ENCODE measurements around the gene RECQL5. TPM values are rescaled to one million over a fixed set of nuclear protein-coding genes. Genes with fewer than 3 reads are reported as not detected.

Gene RECQL5
- polyA plus RNA-seq, 2 of the 4 experiments (the other 2 are of a cell fraction), result 22.7 to 39.9 TPM

DNA sequence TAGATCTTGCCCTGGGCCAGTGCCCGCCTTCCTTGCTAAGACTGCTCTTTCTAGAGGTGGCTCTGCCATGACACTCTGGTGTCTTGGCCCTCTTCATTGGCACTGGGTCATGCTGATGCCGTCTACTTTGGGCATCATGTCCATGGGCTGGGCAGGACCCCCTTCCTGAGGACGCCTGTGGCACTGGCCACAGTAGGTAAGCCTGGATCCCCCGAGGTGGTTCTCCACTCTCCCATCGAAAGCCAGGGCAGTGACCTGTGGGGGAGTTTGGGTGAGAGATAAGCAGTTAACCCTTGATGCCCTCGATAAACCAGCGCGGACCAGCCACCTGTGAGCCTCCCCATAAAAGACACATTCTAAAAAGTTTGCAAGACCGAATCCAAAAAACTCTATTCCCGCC, 34.3 kb upstream of the RECQL5 start:
- no peak for TF ChIP-seq NPAS2 (CRISPR knock-in tag; IDR thresholded peaks at IDR 0.05; ENCODE audit: borderline replicate concordance)
- TF ChIP-seq BHLHE40 (IDR thresholded peaks at IDR 0.05; ENCODE audit: low read depth, low read length), result no peak
- TF ChIP-seq RCOR1 (IDR thresholded peaks at IDR 0.05; ENCODE audit: low read depth, low read length), result no peak
- no peak for TF ChIP-seq HEYL (CRISPR knock-in tag; IDR thresholded peaks at IDR 0.05)
- TF ChIP-seq GATA3 (IDR thresholded peaks at IDR 0.05; ENCODE audit: borderline replicate concordance), result no peak
- TF ChIP-seq, protein P1, sequence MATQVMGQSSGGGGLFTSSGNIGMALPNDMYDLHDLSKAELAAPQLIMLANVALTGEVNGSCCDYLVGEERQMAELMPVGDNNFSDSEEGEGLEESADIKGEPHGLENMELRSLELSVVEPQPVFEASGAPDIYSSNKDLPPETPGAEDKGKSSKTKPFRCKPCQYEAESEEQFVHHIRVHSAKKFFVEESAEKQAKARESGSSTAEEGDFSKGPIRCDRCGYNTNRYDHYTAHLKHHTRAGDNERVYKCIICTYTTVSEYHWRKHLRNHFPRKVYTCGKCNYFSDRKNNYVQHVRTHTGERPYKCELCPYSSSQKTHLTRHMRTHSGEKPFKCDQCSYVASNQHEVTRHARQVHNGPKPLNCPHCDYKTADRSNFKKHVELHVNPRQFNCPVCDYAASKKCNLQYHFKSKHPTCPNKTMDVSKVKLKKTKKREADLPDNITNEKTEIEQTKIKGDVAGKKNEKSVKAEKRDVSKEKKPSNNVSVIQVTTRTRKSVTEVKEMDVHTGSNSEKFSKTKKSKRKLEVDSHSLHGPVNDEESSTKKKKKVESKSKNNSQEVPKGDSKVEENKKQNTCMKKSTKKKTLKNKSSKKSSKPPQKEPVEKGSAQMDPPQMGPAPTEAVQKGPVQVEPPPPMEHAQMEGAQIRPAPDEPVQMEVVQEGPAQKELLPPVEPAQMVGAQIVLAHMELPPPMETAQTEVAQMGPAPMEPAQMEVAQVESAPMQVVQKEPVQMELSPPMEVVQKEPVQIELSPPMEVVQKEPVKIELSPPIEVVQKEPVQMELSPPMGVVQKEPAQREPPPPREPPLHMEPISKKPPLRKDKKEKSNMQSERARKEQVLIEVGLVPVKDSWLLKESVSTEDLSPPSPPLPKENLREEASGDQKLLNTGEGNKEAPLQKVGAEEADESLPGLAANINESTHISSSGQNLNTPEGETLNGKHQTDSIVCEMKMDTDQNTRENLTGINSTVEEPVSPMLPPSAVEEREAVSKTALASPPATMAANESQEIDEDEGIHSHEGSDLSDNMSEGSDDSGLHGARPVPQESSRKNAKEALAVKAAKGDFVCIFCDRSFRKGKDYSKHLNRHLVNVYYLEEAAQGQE (IDR thresholded peaks at IDR 0.05), result no peak
- TF ChIP-seq CEBPB (IDR thresholded peaks at IDR 0.05), result no peak
- TF ChIP-seq RNF2 (IDR thresholded peaks at IDR 0.05; ENCODE audit: borderline replicate concordance, low read depth), result no peak
- TF ChIP-seq ZNF302 (CRISPR knock-in tag; IDR thresholded peaks at IDR 0.05), result no peak
- no peak for TF ChIP-seq KDM1A (IDR thresholded peaks at IDR 0.05; ENCODE audit: low read depth)
- no peak for TF ChIP-seq MAZ (IDR thresholded peaks at IDR 0.05; ENCODE audit: borderline replicate concordance, low read depth, low read length)
- no peak for TF ChIP-seq NR3C1 (IDR thresholded peaks at IDR 0.05)
- no peak for TF ChIP-seq KDM5A (IDR thresholded peaks at IDR 0.05)
- TF ChIP-seq EP300 (IDR thresholded peaks at IDR 0.05), result no peak
- TF ChIP-seq, protein P2, sequence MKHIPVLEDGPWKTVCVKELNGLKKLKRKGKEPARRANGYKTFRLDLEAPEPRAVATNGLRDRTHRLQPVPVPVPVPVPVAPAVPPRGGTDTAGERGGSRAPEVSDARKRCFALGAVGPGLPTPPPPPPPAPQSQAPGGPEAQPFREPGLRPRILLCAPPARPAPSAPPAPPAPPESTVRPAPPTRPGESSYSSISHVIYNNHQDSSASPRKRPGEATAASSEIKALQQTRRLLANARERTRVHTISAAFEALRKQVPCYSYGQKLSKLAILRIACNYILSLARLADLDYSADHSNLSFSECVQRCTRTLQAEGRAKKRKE (CRISPR knock-in tag; IDR thresholded peaks at IDR 0.05; ENCODE audit: low read depth), result no peak
- no peak for TF ChIP-seq CBX8 (IDR thresholded peaks at IDR 0.05)
- H3K9me3 ChIP-seq, result no peaks in the 10 kb centered on the region
- H3K4me1 ChIP-seq, result peaks cover 84% of the 10 kb centered on the region
- DNase-seq (ENCODE audit: low read depth in 1 of 2, low spot score in 1 of 2) (no peak), FAIRE-seq (no peak), ATAC-seq (no peak)
- 95% methylated on average over 10 of the region's 10 CpGs for WGBS (ENCODE audit: missing lambda C conversion rate)
- CTCF ChIA-PET, result interaction anchor here (7.5 to 9.9 kb wide), 2 partner anchors 19 to 47 kb away, joined by 108 to 116 read pairs; partner anchors contain the start of gene ITGB4
- H3K27ac ChIP-seq, result peak overlapping the region; percentile 93
- H3K4me2 ChIP-seq, result peak overlapping the region; percentile 60
- POLR2A ChIA-PET, result no interaction called here
- H3K4me3 ChIP-seq, result peak overlapping the region; percentile 7; the same call in 1 of the 3 replicates

DNA sequence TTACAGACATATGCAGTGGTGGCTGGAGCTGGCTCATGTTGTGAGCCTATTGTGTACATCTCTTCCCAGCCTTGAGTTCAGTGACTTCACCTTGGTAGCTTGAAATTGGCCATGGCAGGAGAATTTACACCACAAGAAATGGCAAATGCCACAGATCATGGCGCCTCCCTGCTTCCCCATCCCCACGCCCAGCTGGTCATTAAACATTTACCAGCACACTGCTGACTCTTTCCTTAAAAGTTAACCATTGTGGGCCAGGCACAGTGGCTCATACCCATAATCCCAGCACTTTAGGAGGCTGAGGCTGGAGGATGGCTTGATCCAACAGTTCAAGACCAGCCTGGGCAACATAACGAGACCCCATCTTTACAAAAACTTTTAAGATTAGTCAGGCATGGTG, 31.7 kb upstream of the RECQL5 start:
- H3K9me3 ChIP-seq, result no peaks in the 10 kb centered on the region
- no peak for ATAC-seq
- ChIA-PET POLR2A (no interaction called here), CTCF (interaction anchor here (0.9 to 2.0 kb wide), 3 partner anchors 8 to 66 kb away, joined by 3 to 8 read pairs (median 7); partner anchors contain the start of gene SMIM5)
- no peak overlapping the region for H3K4me3 ChIP-seq
- DNase-seq (ENCODE audit: low read depth in 1 of 2, low spot score in 1 of 2), result no peak
- 50% methylated on average over 3 of the region's 3 CpGs for WGBS (ENCODE audit: missing lambda C conversion rate)
- no peak for FAIRE-seq
- H3K4me1 ChIP-seq, result peaks cover 92% of the 10 kb centered on the region
- peak overlapping the region; percentile 93 for H3K27ac ChIP-seq
- peak overlapping the region; percentile 60 for H3K4me2 ChIP-seq
- no peak for TF ChIP-seq KDM1A (IDR thresholded peaks at IDR 0.05; ENCODE audit: low read depth)
- TF ChIP-seq PHF8 (IDR thresholded peaks at IDR 0.05; ENCODE audit: borderline replicate concordance, low read depth), result no peak
- no peak for TF ChIP-seq CBX2 (IDR thresholded peaks at IDR 0.05; ENCODE audit: borderline replicate concordance, low read depth)
- no peak for TF ChIP-seq TFCP2L1 (CRISPR knock-in tag; IDR thresholded peaks at IDR 0.05)
- TF ChIP-seq, protein P3, sequence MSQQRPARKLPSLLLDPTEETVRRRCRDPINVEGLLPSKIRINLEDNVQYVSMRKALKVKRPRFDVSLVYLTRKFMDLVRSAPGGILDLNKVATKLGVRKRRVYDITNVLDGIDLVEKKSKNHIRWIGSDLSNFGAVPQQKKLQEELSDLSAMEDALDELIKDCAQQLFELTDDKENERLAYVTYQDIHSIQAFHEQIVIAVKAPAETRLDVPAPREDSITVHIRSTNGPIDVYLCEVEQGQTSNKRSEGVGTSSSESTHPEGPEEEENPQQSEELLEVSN (IDR thresholded peaks at IDR 0.05; ENCODE audit: borderline replicate concordance, low read depth), result no peak
- no peak for TF ChIP-seq FOXS1 (CRISPR knock-in tag; IDR thresholded peaks at IDR 0.05)
- no peak for TF ChIP-seq ZNF302 (CRISPR knock-in tag; IDR thresholded peaks at IDR 0.05)
- TF ChIP-seq, protein P4, sequence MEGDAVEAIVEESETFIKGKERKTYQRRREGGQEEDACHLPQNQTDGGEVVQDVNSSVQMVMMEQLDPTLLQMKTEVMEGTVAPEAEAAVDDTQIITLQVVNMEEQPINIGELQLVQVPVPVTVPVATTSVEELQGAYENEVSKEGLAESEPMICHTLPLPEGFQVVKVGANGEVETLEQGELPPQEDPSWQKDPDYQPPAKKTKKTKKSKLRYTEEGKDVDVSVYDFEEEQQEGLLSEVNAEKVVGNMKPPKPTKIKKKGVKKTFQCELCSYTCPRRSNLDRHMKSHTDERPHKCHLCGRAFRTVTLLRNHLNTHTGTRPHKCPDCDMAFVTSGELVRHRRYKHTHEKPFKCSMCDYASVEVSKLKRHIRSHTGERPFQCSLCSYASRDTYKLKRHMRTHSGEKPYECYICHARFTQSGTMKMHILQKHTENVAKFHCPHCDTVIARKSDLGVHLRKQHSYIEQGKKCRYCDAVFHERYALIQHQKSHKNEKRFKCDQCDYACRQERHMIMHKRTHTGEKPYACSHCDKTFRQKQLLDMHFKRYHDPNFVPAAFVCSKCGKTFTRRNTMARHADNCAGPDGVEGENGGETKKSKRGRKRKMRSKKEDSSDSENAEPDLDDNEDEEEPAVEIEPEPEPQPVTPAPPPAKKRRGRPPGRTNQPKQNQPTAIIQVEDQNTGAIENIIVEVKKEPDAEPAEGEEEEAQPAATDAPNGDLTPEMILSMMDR (IDR thresholded peaks at IDR 0.05), result no peak
- no peak for TF ChIP-seq RCOR1 (IDR thresholded peaks at IDR 0.05; ENCODE audit: low read depth, low read length)
- no peak for TF ChIP-seq FOSB (CRISPR knock-in tag; IDR thresholded peaks at IDR 0.05)
- TF ChIP-seq, protein P5, sequence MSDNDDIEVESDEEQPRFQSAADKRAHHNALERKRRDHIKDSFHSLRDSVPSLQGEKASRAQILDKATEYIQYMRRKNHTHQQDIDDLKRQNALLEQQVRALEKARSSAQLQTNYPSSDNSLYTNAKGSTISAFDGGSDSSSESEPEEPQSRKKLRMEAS (IDR thresholded peaks at IDR 0.05), result no peak
- TF ChIP-seq NR3C1 (IDR thresholded peaks at IDR 0.05), result no peak
- TF ChIP-seq, protein P6, sequence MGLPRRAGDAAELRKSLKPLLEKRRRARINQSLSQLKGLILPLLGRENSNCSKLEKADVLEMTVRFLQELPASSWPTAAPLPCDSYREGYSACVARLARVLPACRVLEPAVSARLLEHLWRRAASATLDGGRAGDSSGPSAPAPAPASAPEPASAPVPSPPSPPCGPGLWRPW (IDR thresholded peaks at IDR 0.05), result no peak
- no peak for TF ChIP-seq CHD2 (IDR thresholded peaks at IDR 0.05; ENCODE audit: low read length, partially characterized antibody)
- TF ChIP-seq, protein P7, sequence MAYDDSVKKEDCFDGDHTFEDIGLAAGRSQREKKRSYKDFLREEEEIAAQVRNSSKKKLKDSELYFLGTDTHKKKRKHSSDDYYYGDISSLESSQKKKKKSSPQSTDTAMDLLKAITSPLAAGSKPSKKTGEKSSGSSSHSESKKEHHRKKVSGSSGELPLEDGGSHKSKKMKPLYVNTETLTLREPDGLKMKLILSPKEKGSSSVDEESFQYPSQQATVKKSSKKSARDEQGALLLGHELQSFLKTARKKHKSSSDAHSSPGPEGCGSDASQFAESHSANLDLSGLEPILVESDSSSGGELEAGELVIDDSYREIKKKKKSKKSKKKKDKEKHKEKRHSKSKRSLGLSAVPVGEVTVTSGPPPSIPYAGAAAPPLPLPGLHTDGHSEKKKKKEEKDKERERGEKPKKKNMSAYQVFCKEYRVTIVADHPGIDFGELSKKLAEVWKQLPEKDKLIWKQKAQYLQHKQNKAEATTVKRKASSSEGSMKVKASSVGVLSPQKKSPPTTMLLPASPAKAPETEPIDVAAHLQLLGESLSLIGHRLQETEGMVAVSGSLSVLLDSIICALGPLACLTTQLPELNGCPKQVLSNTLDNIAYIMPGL (CRISPR knock-in tag; IDR thresholded peaks at IDR 0.05; ENCODE audit: borderline replicate concordance), result no peak

All from A549 (cell line).